Panc1 (cell line): Measurements from ENCODE around the gene C1QTNF1. TPM values are rescaled to one million over a fixed set of nuclear protein-coding genes. Genes with fewer than 3 reads are reported as not detected.

Experiments
- ATAC-seq: fragments of 200-7000 bp; cut with Tn5 transposase; 2 replicates; pipeline ENCODE4 v1.9.1; 2020; ENCODE audit warnings: mild to moderate bottlenecking, moderate library complexity
- BruUV-seq: library from RNA; stranded (reverse); fragments of 400-500 nt; replicated peaks from 2 replicates; lab custom pipeline; 2021; lab: Mats Ljungman, UMichigan
- CTCF ChIA-PET: fragments of 300-600 bp; sonication (Branson Sonifier 250); formaldehyde crosslinking; loops from one replicate; lab custom pipeline; 2022; ENCODE audit warnings: antibody characterized with exemption; lab: Charles Lee
- POLR2A ChIA-PET: fragments of 300-600 bp; sonication (Branson Sonifier 250); formaldehyde crosslinking; loops from one replicate; lab custom pipeline; 2022; ENCODE audit warnings: antibody characterized with exemption; lab: Charles Lee
- DNase-seq: peaks from one replicate; pipeline ENCODE4 v3.0.0-alpha.2; 2010; ENCODE audit warnings: low read depth, low spot score
- H3K27ac ChIP-seq: 2 replicates; pipeline ENCODE4 v1.5.1; 2011; ENCODE audit warnings: mild to moderate bottlenecking, low read length, inconsistent platforms
- H3K27me3 ChIP-seq: fragments of 200-500 bp; sonication (Bioruptor generic); 2 replicates; pipeline ENCODE4 v1.6.0; 2014; ENCODE audit warnings: low read length, inconsistent platforms; ENCODE audit not compliant: control insufficient read depth, insufficient read depth
- H3K36me3 ChIP-seq: fragments of 200-500 bp; sonication (Bioruptor generic); 2 replicates; pipeline ENCODE4 v1.5.1; 2014; ENCODE audit warnings: inconsistent platforms, mild to moderate bottlenecking, low read length, moderate library complexity; ENCODE audit not compliant: control insufficient read depth, insufficient read depth
- H3K4me1 ChIP-seq: 2 replicates; pipeline ENCODE4 v1.5.1; 2011; ENCODE audit warnings: inconsistent platforms, mild to moderate bottlenecking, low read length, moderate library complexity; ENCODE audit not compliant: control insufficient read depth, insufficient read depth
- H3K4me3 ChIP-seq, 2 experiments: 2 replicates each; pipeline ENCODE4 v1.5.1; 2011 to 2012; ENCODE audit warnings: low read depth in 2 of 2, low read length in 2 of 2, mild to moderate bottlenecking in 2 of 2, inconsistent platforms in 1 of 2, moderate library complexity in 1 of 2
- H3K9me3 ChIP-seq: fragments of 200-500 bp; sonication (Bioruptor generic); 2 replicates; pipeline ENCODE4 v1.5.1; 2014; ENCODE audit warnings: low read depth, mild to moderate bottlenecking, inconsistent platforms, low read length, moderate library complexity; ENCODE audit not compliant: control insufficient read depth, insufficient read depth
- CTCF ChIP-seq: fragments of 450-650 bp; IDR thresholded peaks from 2 replicates; pipeline ENCODE4 v1.5.1; 2017; ENCODE audit warnings: mild to moderate bottlenecking
- POLR2AphosphoS5 ChIP-seq: IDR thresholded peaks from 2 replicates; pipeline ENCODE4 v1.6.1; 2012; ENCODE audit warnings: mild to moderate bottlenecking, low read depth, low read length, moderate library complexity
- REST ChIP-seq, 2 experiments: IDR thresholded peaks; 2 replicates each; pipeline ENCODE4 v1.6.1; 2011 to 2012; ENCODE audit warnings: low read depth in 2 of 2, control low read depth in 1 of 2, low read length in 1 of 2, mild to moderate bottlenecking in 1 of 2, moderate library complexity in 1 of 2; ENCODE audit not compliant: insufficient read depth in 1 of 2
- SIN3A ChIP-seq: IDR thresholded peaks from 2 replicates; pipeline ENCODE4 v1.6.1; 2012; ENCODE audit warnings: low read depth, mild to moderate bottlenecking, low read length, moderate library complexity, borderline replicate concordance; ENCODE audit not compliant: insufficient read depth
- TCF7L2 ChIP-seq: IDR thresholded peaks from 2 replicates; pipeline ENCODE4 v1.6.1; 2011; ENCODE audit warnings: mild to moderate bottlenecking, low read depth, low read length, inconsistent platforms
- in situ Hi-C: cut with HindIII; loops from 2 replicates; pipeline ENCODE4 v1.10.0; 2016; ENCODE audit warnings: low sequenced_read_pairs, low pct_unique_long_range_greater_than_20kb
- intact Hi-C: fragments of 100-400 bp; cut with micrococcal nuclease; formaldehyde crosslinking; loops from one replicate; pipeline ENCODE4 v1.10.0; 2022; ENCODE audit not compliant: unreplicated experiment
- total RNA-seq: library from RNA; stranded (reverse); gene quantifications from one replicate; pipeline ENCODE4 v1.2.1, GENCODE V29; 2021; ENCODE audit not compliant: unreplicated experiment

C1QTNF1 gene
- total RNA-seq, 1 experiment from 2014 or later: 1.5 TPM

DNA sequence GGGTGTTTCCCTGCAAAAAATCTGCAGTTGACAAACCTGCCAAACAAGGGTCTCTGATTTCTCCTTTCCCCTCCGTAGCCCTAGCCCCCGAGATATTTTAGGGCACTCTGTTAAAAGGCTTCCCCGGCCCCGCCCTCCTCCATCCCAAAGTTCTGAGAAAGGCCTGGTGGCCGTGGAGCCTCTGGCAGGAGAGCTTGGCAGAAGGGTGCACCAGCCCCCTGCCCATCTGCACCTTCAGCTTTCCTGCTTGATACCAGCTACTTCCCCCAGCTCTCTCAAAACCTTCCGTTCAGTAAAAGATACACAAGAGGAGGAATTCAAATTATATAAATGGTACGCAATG, 13.7 kb upstream of the C1QTNF1 start:
- in situ Hi-C loops (no loop called here), intact Hi-C loops (no loop called here)
- no TSS peak for BruUV-seq
- H3K4me3 ChIP-seq: peak overlapping the region; percentile 51 to 99
- H3K9me3 ChIP-seq: peaks cover 14% of the 10 kb centered on the region; the same call in 1 of the 2 replicates
- H3K4me1 ChIP-seq: peaks cover 37% of the 10 kb centered on the region
- ChIA-PET POLR2A (no interaction called here), CTCF (no interaction called here)
- no peak for TF ChIP-seq SIN3A
- TF ChIP-seq POLR2AphosphoS5: no peak
- TF ChIP-seq CTCF: no peak
- TF ChIP-seq TCF7L2: no peak
- H3K36me3 ChIP-seq: peaks cover 9% of the 10 kb centered on the region; the same call in 1 of the 2 replicates
- DNase-seq: no peak
- peak overlapping the region; percentile 76 for H3K27ac ChIP-seq
- no peak for ATAC-seq
- no peaks in the 10 kb centered on the region for H3K27me3 ChIP-seq

DNA sequence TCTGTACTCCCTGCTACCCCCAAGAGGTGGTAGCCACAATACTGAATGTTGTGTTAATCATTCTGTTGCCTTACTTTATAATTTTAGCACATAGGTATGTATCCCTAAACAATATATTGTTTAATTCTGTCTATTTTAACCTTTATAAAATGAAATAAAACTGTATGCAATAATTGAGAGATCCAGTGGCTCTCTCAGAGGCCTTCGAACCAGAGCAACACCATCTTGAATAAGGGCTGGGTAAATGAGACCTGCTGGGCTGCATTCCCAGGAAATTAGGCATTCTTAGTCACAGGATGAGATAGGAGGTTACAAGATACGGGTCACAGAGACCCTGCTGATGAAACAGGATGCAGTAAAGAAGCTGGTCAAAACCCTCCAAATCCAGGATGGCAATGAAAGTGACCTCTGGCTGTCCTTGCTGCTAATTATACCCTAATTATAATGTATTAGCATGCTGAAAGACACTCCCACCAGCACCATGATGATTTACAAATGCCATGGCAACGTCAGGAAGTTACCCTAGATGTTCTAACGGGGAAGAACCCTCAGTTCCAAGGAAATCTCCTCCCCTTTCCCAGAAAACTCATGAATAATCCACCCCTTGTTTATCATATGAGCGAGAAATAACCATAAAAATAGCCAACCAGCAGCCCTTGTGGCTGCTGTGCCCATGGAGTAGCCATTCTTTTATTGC, 12.4 kb upstream of the C1QTNF1 start:
- intact Hi-C loops: no loop called here
- CTCF ChIA-PET: no interaction called here
- Histone ChIP-seq H3K9me3 (peaks cover 17% of the 10 kb centered on the region; the same call in 1 of the 2 replicates), H3K4me1 (peaks cover 24% of the 10 kb centered on the region), H3K27ac (no peak overlapping the region), H3K4me3 (no peak overlapping the region), H3K27me3 (no peaks in the 10 kb centered on the region), H3K36me3 (peaks cover 9% of the 10 kb centered on the region; the same call in 1 of the 2 replicates)
- POLR2A ChIA-PET: no interaction called here
- DNase-seq (no peak), ATAC-seq (no peak)
- TF ChIP-seq REST (IDR thresholded peaks at IDR 0.05; ENCODE audit: insufficient read depth in 1 of 2, low read depth in 2 of 2, low read length in 1 of 2) (no peak), CTCF (no peak), POLR2AphosphoS5 (no peak), TCF7L2 (no peak), SIN3A (no peak)
- BruUV-seq: no TSS peak
- in situ Hi-C loops: no loop called here
